ENCODE data around the gene MIA3.

DNA sequence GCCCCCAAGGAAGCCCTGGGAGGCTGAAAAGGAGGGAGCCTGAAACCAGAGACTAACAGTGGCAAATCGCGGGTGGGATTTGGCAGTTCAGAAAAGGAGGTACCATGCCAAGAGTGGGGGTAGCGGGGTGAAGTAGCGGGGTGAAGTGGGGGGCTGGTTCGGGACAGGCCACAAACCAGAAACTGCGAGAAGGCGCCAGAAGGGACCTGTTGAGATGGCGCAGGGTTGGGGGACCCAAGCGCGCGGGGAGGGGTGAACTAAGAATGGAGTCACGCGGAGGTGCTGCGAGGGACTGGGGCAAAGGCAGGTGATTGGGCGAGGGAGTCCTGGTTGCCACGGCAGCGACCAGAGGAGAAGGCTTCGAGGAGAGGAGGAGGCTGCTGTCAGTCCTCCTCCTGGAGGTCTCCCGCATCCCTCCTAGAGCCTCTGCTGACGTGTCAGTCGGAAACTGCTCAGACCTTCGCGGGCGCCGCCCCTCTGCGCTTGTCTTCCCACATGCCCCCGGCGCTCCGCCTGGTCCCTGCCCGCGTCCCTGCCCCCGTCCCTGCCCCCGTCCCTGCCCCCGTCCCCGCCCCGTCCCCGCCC is 438 bp upstream of the MIA3 start:
- TF ChIP-seq EP300 (IDR thresholded peaks at IDR 0.05), result no peak
- TF ChIP-seq CTCF (IDR thresholded peaks at IDR 0.05), result no peak
- TF ChIP-seq POLR2A (IDR thresholded peaks at IDR 0.05), result peak in 1 of 2 donors; percentile 44
- no peak for TF ChIP-seq POLR2AphosphoS5 (IDR thresholded peaks at IDR 0.05)
